Right lobe of liver (tissue), 4 donors: Measurements from ENCODE around the gene KRT39.

Experiments
- CTCF ChIP-seq, 4 donors: fragments of 200-600 bp in 3 of 4; fragments of 450-650 bp in 1 of 4; IDR thresholded peaks; one replicate each; pipeline versions ENCODE4 v1.5.1 to v1.8.0; 2016 to 2022; ENCODE audit warnings: antibody characterized with exemption in 4 of 4, mild to moderate bottlenecking in 2 of 4
- POLR2A ChIP-seq: fragments of 450-650 bp; IDR thresholded peaks from one replicate; pipeline ENCODE4 v1.6.1; 2017; ENCODE audit warnings: antibody characterized with exemption, mild to moderate bottlenecking
- donor health status: DM: no; HTN: no; CAD: no.
- donor health status: DM: no; HTN: no; CAD: no.
- donor health status: DM: no; HTN: yes; CAD: no.

GRCh38 chr17:40978575-40979151 lies 11.9 kb upstream of the KRT39 start:
- no peak for TF ChIP-seq CTCF (IDR thresholded peaks at IDR 0.05)
- no peak for TF ChIP-seq POLR2A
